Dermis microvascular lymphatic vessel endothelial cell (primary cell): ENCODE measurements around the gene HSPA1B. TPM values are rescaled to one million over a fixed set of nuclear protein-coding genes. Genes with fewer than 3 reads are reported as not detected.
"Not testable (repeated sequence)": the region's sequence is repeated elsewhere in the genome, so short reads cannot be mapped to it uniquely, and the experiment has no call there.

Experiments used
- DNase-seq, 2 donors: peaks; one replicate each; pipeline versions ENCODE4 v3.0.0 to v3.0.0-alpha.2; 2010; ENCODE audit warnings: low read depth in 2 of 2
- total RNA-seq: library from RNA; depleted of rRNA; stranded (reverse); fragments of >200 nt; gene quantifications from 2 replicates; pipeline ENCODE4 v1.2.1, GENCODE V29; 2014

Gene HSPA1B
- 27.6 and 37.1 TPM in 2 replicates for total RNA-seq

- peak; percentile 88 to 99 for DNase-seq
These were observed at the start of gene HSPA1B for GRCh38 chr6:31827286-31828079. HSPA1B (plus strand) TSS chr6:31827738; CDS start chr6:31827951, 213 bp downstream.

- no peak for DNase-seq
These were observed 49.3 kb upstream of the HSPA1B start for GRCh38 chr6:31778193-31778592.

DNA sequence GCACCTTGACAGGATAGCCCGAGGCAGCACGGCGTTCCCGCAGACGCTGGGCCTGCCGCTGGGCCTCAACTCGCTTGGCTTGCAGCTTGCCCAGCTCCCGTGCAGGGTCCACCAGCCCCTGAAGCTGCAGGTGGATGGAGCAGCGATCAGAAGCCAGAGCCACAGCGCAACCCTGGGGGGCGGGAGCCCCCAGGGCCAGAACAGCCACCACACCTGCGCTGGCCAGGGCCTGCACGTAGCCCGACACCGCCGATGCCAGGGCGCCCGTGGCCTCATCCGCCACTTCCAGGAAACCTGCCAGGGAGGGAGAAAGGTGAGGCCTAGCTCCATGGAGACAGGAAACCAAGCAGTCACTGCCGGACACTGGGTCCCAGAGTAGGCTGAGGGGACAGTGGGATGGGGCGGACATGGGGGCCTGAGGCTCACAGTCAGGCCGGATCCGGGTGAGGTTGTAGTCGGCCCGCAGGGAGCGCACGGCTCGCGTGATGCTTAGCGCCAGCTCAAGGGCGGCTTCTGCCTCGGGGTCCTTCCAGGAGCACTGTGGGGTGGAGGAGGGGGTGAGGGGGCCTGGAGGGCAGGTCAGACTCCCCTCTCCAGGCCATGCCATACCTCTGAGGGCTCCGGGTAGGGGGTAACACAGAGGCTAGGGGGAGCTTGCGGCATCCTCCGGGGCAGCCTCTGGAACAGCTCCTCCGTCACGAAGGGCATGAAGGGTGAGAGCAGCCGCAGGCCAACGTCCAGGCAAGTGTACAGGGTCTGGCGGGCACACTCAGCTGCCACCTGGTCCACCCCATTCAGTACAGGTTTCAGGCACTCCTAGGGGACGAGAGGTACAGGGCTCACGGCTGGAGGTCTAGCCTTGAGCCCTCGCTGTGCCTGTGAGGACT, 48.3 kb upstream of the HSPA1B start:
- DNase-seq = no peak

GRCh38 chr6:31779908-31780307, 47.6 kb upstream of the HSPA1B start:
- DNase-seq = no peak

DNA sequence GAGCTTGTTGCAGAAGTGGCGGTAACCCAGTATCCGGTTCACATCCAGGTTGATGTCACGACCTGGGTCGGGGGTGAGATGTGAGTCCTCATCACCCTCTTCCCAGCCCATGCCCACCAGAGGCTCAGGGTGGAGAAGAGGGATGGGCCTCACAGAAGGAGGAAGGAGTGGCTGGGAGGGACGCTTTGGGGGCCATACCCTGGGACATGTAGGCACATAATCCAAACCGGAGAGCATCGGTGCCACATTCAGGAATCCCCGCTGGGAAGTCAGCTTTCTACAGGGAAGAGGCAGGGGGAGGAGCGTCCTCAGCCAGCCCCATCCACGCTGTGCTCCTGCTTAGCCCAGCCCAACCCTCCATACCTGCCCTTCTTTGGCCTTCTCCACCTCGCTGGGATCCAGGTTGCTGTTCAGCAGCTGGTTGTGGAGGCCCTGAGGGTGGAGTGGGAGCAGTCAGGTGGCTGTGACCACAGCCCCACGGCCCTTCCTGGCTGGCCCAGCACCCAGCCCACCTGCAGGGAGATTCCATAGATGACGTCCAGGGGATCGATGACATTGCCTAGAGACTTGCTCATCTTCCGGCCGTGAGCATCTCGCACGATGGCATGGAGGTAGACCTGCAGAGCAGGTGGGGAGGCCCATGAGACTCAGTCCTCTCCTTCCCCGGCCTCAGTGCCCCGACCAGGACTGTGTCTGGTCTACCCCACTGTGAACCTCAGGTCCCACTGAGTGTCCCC, 46.9 kb upstream of the HSPA1B start:
- no peak for DNase-seq

DNA sequence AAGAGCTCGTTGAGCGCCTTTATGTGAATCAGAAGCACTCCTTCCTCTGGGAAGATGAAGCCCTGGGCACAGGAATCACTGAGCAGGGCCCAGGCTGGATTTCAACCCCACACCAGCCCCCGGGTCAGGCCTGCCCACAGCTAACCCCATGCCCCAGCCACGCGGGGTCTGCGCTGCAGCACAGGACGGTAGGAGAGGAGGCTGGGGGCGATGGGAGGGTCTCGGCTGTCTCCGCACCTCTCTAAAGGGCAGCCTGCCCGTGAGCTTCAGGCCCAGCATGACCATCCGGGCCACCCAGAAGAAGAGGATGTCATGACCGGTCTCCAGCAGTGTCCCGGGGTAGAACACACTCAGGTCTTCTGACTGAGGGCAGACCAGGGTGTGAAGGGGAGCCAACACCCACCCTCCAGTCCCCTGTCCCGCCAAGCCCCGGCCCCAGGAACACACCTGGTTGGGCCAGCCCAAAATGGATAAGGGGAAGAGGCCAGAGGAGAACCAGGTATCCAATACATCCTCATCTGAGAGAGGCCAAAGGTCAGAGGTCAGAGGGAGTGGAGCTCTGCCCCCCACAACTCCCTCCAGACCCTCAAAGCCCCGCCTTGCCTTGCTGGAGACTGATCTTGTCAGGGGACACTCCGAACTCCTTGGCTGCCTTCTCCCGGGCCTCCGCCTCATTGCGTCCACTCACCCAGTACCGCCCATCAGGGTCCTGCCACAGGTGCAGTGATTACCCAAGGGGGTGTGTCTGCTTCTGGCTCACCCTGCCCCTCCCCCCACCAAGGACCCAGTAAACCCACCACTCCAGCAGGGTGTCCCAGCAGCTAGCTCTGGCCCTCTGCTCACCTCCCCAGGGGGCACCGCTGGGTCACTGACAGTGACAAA, 46.1 kb upstream of the HSPA1B start:
- no peak for DNase-seq

- DNase-seq = no peak
These were observed 45.2 kb upstream of the HSPA1B start for GRCh38 chr6:31782126-31782855.

DNA sequence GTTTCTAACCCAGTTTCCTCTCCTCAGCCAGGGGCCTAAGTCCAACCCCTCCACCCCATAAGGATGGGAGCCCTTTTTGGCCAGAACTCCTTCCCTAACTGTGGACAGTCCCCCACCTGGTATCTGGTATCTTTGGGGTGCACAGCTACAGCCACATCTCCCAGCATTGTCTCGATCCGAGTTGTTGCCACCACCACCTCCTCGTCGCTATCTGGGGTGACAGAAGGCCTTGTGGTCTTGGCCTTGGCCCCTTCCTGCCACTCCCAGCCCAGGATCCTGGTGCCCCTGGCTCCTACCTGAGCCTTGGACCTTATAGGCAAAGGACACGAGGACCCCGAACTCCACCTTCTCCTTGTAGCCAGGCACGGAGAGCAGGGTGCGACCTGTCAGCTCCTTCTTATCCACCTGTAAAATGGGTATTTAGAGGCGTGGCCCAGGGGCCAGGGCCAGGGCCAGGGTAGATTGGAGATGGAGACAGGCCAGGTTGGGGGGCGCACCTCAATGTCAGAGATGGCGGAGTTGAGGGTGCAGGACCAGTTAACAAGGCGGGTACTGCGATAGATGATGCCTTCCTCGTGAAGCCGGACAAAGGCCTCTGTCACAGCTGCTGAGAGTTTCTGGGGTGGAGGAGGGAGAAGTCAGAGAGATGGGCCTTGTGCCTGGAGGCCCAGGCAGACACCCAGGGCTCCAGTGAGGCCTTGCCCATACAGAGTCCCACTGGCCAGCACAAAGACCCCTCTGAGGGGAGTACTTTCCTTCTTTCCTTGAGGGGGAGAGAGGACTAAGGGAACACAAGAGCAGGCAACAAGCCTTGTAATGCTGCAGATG, 43.2 kb upstream of the HSPA1B start:
- DNase-seq = no peak

DNA sequence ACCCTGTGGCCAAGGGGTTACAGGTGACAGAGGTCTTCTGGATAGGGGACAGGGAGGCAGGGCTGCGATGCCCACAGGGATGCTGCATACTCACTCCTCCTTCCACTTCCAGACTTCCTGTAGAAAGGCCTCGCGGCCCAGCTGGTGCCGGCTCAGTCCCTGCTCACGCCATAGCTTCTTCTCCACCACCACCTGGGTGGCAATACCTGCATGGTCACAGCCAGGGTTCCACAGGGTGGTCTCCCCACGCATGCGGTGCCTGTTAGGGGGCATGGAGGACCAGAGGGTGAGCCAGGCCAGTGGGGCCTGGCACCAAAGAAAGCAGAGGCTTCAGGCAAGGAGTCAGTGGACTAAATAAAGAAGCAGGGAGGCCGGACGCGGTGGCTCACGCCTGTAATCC, 42.1 kb upstream of the HSPA1B start:
- DNase-seq = no peak

GRCh38 chr6:31791324-31792089, 36.0 kb upstream of the HSPA1B start:
- DNase-seq = peak in 1 of 2 donors; percentile 48

DNA sequence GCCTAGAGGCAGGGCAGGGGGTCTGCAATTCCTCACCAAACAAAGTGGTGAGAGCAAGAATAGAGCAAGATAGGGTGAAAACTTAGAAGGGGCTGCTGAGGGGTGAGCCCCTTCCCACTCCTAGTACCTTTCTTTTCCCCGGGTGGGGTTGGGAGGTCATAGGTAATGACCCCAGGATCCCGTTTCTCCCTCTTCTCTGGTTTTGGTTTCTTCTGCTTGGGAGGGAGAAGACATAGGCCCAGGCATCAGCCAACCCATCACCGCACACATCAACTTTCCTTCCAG, 35.5 kb upstream of the HSPA1B start:
- no peak for DNase-seq

GRCh38 chr6:31792761-31793171, 34.8 kb upstream of the HSPA1B start:
- peak in 1 of 2 donors; percentile 68 for DNase-seq

DNA sequence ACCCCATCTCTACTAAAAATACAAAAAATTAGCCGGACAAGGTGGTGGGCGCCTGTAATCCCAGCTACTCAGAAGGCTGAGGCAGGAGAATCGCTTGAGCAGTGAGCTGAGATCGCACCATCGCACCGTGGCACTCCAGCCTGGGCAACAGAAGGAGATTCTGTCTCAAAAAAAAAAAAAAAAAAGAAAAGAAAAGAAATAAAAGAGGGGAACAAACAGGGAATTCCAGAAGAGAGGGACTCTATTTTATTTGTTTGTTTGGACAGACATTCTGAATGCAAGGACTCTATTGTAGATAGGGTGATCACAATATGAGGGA, 33.7 kb upstream of the HSPA1B start:
- DNase-seq = not testable (repeated sequence)

- DNase-seq = peak in 1 of 2 donors; percentile 32
These were observed 33.2 kb upstream of the HSPA1B start for GRCh38 chr6:31794294-31794865.

GRCh38 chr6:31794866-31795615, 32.5 kb upstream of the HSPA1B start:
- DNase-seq = no peak

GRCh38 chr6:31795616-31796298, 31.8 kb upstream of the HSPA1B start, which contains the start of gene VARS1:
VARS1 (minus strand) TSS chr6:31795752; CDS start chr6:31795217, 535 bp downstream.
- DNase-seq = peak; percentile 75 to 92

DNA sequence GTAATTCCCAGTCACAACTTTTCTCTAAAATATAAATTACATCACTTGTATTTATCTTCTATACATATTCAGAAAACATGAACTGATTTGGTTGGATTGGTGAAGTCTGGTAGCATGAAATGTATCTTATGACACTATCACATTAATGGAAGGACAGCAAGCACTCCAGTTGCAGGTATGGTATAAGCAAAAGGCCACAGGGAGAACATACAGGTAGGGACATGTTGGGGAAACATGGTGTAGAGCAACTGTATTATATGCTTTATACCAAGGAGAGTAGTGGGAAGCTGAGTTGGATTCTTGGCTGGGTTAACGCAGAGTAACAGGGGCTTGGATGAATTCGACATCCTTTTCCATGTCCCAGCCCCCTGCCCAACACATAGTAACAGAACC, 30.5 kb upstream of the HSPA1B start:
- DNase-seq = no peak
